Endodermal cell (in vitro differentiated cells): Measurements from ENCODE around the gene DDX41. TPM values are rescaled to one million over a fixed set of nuclear protein-coding genes. Genes with fewer than 3 reads are reported as not detected.

Source experiments
- DNase-seq: peaks from one replicate; pipeline ENCODE4 v3.0.0-alpha.2; 2017
- H3K27ac ChIP-seq: 2 replicates; pipeline ENCODE4 v1.5.1; 2013; ENCODE audit warnings: mild to moderate bottlenecking, low read depth, low read length, moderate library complexity
- H3K27me3 ChIP-seq: 2 replicates; pipeline ENCODE4 v1.6.1; 2013; ENCODE audit warnings: mild to moderate bottlenecking, low read length, moderate library complexity; ENCODE audit not compliant: insufficient read depth, control insufficient read depth, poor library complexity, severe bottlenecking
- H3K36me3 ChIP-seq: 2 replicates; pipeline ENCODE4 v1.7.0; 2013; ENCODE audit warnings: mild to moderate bottlenecking, low read length, moderate library complexity; ENCODE audit not compliant: control insufficient read depth, insufficient read depth
- H3K4me1 ChIP-seq: one replicate; pipeline ENCODE4 v1.7.0; 2013; ENCODE audit warnings: low read length; ENCODE audit not compliant: control insufficient read depth, insufficient read depth
- H3K4me3 ChIP-seq: 2 replicates; pipeline ENCODE4 v1.5.1; 2013; ENCODE audit warnings: mild to moderate bottlenecking, low read length, moderate library complexity
- H3K9ac ChIP-seq: 2 replicates; pipeline ENCODE4 v1.6.1; 2013; ENCODE audit warnings: mild to moderate bottlenecking, low read length, moderate library complexity; ENCODE audit not compliant: poor library complexity, severe bottlenecking; ENCODE audit errors: extremely low read depth
- H3K9me3 ChIP-seq: 2 replicates; pipeline ENCODE4 v1.6.1; 2013; ENCODE audit warnings: mild to moderate bottlenecking, low read length, moderate library complexity; ENCODE audit not compliant: control insufficient read depth
- H3K27ac Mint-ChIP-seq: 2 replicates; pipeline ENCODE4 v1.8.0; 2020; ENCODE audit warnings: mixed read lengths
- H3K27me3 Mint-ChIP-seq: 2 replicates; pipeline ENCODE4 v1.8.0; 2021; ENCODE audit warnings: mild to moderate bottlenecking, mixed read lengths; ENCODE audit not compliant: insufficient read depth
- H3K36me3 Mint-ChIP-seq: 2 replicates; pipeline ENCODE4 v1.8.0; 2020; ENCODE audit warnings: low read depth, mixed read lengths
- H3K4me1 Mint-ChIP-seq: 2 replicates; pipeline ENCODE4 v1.8.0; 2020; ENCODE audit warnings: mixed read lengths
- H3K4me3 Mint-ChIP-seq: 2 replicates; pipeline ENCODE4 v1.8.0; 2020; ENCODE audit warnings: mild to moderate bottlenecking, moderate library complexity, mixed read lengths
- H3K9me3 Mint-ChIP-seq: 2 replicates; pipeline ENCODE4 v1.8.0; 2020; ENCODE audit warnings: mild to moderate bottlenecking, mixed read lengths
- WGBS, 2 experiments: methylation state at CpG; one replicate each; pipeline versions ENCODE4 v1.1.5 to v1.1.7; 2013; ENCODE audit warnings: missing lambda C conversion rate in 2 of 2, mixed read lengths in 1 of 2; ENCODE audit not compliant: insufficient coverage in 1 of 2, insufficient read length in 1 of 2; 5-methylcytosine and 5-hydroxymethylcytosine counted together
- total RNA-seq, 2 donors: library from RNA; stranded (reverse); fragmentation: NEBNext Ultra II Directional in 1 of 2; extraction: Animal tissue kit (Norgen Biotek cat#: 25700) in 1 of 2; gene quantifications; 2 replicates in 1 of 2; 3 replicates in 1 of 2; pipeline ENCODE4 v1.2.1, GENCODE V29; 2021
- TF ChIP-seq, protein P1 (sequence below): fragments of 200-600 bp; sonication (generic); conservative IDR thresholded peaks from 2 replicates; pipeline ENCODE4 v1.5.0; 2021; ENCODE audit warnings: antibody characterized with exemption, mild to moderate bottlenecking

The DDX41 gene
- total RNA-seq, 2 donors from 2014 or later = 115 TPM

DNA sequence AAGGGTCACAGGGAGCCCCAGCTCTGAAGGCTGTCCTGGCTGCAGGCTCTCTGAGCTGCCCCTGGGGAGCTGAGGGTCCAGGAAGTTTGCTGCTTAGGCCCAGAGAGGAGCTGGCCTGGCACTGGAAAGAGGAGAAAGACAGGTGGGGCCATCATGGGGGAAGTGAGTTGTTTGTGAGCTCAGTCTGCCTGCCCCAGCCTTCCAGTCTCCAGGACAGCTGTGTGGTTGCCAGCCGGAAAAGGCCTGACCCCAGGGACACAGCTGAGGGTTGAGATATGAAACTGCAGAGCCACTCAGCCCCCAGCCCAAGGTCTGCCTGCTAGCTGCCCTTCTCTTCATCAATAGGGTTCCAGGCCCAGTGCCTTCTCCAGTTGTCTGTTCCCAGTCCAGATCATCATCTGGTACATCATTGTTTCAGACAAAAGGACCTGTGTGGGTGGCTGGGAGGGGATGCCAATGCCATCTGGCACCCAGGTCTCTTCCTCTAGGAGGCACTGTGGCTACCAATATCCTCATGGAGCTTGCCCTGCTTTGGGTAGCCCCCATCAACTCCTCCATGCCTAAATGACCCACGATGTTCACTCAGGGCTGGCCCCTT is 4.3 kb upstream of the DDX41 start:
- Mint-ChIP-seq H3K9me3 (no peaks in the 10 kb centered on the region), H3K36me3 (peaks cover 50% of the 10 kb centered on the region), H3K4me3 (no peak overlapping the region), H3K4me1 (peaks cover 5% of the 10 kb centered on the region), H3K27ac (peak overlapping the region; percentile 30), H3K27me3 (no peaks in the 10 kb centered on the region)
- H3K4me1 ChIP-seq = no peaks in the 10 kb centered on the region
- DNase-seq = no peak
- no peak overlapping the region for H3K9ac ChIP-seq
- 88 to 90% methylated on average over 1 to 2 of the region's 2 CpGs for WGBS, 2 experiments
- H3K27ac ChIP-seq = no peak overlapping the region
- no peak overlapping the region for H3K4me3 ChIP-seq
- TF ChIP-seq, protein P1, sequence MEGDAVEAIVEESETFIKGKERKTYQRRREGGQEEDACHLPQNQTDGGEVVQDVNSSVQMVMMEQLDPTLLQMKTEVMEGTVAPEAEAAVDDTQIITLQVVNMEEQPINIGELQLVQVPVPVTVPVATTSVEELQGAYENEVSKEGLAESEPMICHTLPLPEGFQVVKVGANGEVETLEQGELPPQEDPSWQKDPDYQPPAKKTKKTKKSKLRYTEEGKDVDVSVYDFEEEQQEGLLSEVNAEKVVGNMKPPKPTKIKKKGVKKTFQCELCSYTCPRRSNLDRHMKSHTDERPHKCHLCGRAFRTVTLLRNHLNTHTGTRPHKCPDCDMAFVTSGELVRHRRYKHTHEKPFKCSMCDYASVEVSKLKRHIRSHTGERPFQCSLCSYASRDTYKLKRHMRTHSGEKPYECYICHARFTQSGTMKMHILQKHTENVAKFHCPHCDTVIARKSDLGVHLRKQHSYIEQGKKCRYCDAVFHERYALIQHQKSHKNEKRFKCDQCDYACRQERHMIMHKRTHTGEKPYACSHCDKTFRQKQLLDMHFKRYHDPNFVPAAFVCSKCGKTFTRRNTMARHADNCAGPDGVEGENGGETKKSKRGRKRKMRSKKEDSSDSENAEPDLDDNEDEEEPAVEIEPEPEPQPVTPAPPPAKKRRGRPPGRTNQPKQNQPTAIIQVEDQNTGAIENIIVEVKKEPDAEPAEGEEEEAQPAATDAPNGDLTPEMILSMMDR = peak; percentile 49
- no peaks in the 10 kb centered on the region for H3K27me3 ChIP-seq
- no peaks in the 10 kb centered on the region for H3K9me3 ChIP-seq
- peaks cover 66% of the 10 kb centered on the region for H3K36me3 ChIP-seq

DNA sequence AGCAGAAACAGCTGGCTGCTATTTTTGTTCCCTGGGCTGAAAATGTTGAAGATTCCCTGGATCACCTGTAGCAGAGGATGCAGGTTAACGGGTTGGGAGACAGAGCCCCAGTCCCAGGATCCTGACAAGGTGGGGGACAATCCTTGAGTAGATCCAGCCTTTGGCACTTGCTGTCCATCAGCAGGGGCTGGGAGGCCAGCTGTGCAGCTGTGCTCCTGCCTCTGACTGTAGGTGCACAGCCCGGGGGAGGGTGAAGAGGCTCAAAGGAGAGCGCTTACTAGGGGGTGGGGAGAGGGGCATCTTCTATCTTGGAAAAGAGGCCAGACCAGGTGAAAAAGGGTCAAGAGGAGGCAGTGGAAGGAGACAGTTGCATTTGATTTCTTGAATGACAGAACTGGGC is 3.5 kb upstream of the DDX41 start:
- Histone ChIP-seq H3K9me3 (no peaks in the 10 kb centered on the region), H3K4me3 (no peak overlapping the region), H3K4me1 (no peaks in the 10 kb centered on the region), H3K9ac (no peak overlapping the region), H3K36me3 (peaks cover 64% of the 10 kb centered on the region), H3K27me3 (no peaks in the 10 kb centered on the region), H3K27ac (no peak overlapping the region)
- H3K27ac Mint-ChIP-seq = no peak overlapping the region
- peaks cover 51% of the 10 kb centered on the region for H3K36me3 Mint-ChIP-seq
- TF ChIP-seq, protein P1 = no peak
- H3K4me3 Mint-ChIP-seq = no peak overlapping the region
- no peaks in the 10 kb centered on the region for H3K27me3 Mint-ChIP-seq
- WGBS, 2 experiments = 91 to 100% methylated on average over 3 of the region's 3 CpGs
- no peak for DNase-seq
- H3K9me3 Mint-ChIP-seq = no peaks in the 10 kb centered on the region
- H3K4me1 Mint-ChIP-seq = peaks cover 9% of the 10 kb centered on the region

DNA sequence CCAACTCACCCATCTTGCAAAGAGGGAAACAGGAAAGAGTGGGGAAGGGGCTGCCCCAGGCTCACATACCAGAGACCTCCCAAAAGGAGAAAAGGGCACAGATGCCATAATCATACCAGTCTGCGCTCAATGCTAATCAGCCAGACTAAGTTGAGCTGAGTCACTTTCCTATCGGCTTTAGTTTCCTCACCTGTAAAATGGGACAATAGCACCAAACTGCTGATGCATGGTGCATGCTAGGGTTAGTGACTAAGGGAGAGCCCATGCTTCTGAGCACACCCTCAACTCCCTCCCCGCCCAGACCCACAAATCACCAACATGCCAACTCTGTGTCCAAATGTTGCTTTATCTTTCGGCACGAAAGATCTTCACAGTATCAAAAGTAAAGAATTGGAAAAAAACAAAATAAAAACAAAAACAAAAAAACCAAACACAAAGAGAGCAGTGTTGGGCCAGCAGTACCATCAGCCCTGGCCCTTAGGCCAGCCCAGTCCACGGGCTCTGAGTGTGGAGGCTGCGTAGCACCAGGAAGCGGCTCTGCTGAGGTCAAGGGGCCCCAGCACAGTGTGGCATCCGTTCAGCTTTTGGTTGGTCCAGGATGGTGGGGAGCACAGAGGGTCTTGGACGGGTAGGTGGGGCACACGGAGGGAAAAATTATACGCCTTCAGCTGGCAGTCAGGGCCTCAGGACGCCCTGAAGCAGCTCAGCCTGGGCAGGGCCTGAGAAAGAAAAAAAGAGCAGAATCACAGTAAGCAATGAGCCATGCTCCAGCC is 2.9 kb upstream of the DDX41 start:
- H3K4me1 Mint-ChIP-seq = peaks cover 9% of the 10 kb centered on the region
- H3K9ac ChIP-seq = no peak overlapping the region
- peaks cover 64% of the 10 kb centered on the region for H3K36me3 ChIP-seq
- peak overlapping the region; percentile 35 for H3K27ac Mint-ChIP-seq
- H3K27me3 Mint-ChIP-seq = no peaks in the 10 kb centered on the region
- H3K4me3 ChIP-seq = no peak overlapping the region
- no peaks in the 10 kb centered on the region for H3K9me3 Mint-ChIP-seq
- no peak overlapping the region for H3K4me3 Mint-ChIP-seq
- no peak for DNase-seq
- TF ChIP-seq, protein P1 = no peak
- no peaks in the 10 kb centered on the region for H3K27me3 ChIP-seq
- WGBS, 2 experiments = 82 to 85% methylated on average over 10 to 13 of the region's 13 CpGs
- no peak overlapping the region for H3K27ac ChIP-seq
- no peaks in the 10 kb centered on the region for H3K9me3 ChIP-seq
- peaks cover 53% of the 10 kb centered on the region for H3K36me3 Mint-ChIP-seq
- H3K4me1 ChIP-seq = no peaks in the 10 kb centered on the region
